Transverse colon (tissue), 4 donors: ENCODE data around the gene ECM1.
A peak's percentile ranks its signal among the peaks of the same experiment; 100 is the strongest.

Experiments
- CTCF ChIP-seq, 5 experiments: fragments of 200-600 bp in 3 of 5; fragments of 450-650 bp in 2 of 5; sonication (generic) in 3 of 5; IDR thresholded peaks; 1 replicate in 2 of 5; 2 replicates in 3 of 5; pipeline ENCODE4 v1.5.1; 2016 to 2017; ENCODE audit warnings: antibody characterized with exemption in 5 of 5, inconsistent platforms in 3 of 5, mild to moderate bottlenecking in 2 of 5, moderate library complexity in 1 of 5
- POLR2A ChIP-seq: fragments of 450-650 bp; IDR thresholded peaks from one replicate; pipeline ENCODE4 v1.6.1; 2016; ENCODE audit warnings: antibody characterized with exemption, mild to moderate bottlenecking, moderate library complexity
- POLR2AphosphoS5 ChIP-seq, 3 donors: sonication (generic); formaldehyde crosslinking; IDR thresholded peaks; one replicate each; pipeline ENCODE4 v1.6.1; 2016; ENCODE audit warnings: antibody characterized with exemption in 3 of 3

GRCh38 chr1:150548632-150549495, 41.0 kb downstream of the ECM1 start, which contains the start of gene ADAMTSL4:
- TF ChIP-seq POLR2AphosphoS5 (IDR thresholded peaks at IDR 0.05) (peak in 2 of 3 donors; percentile 31 to 36), CTCF (IDR thresholded peaks at IDR 0.05) (peak in 2 of 5 experiments; percentile 20 to 31), POLR2A (peak; percentile 14)
